ENCODE data around the gene TSPAN11.

TSPAN11 gene

DNA sequence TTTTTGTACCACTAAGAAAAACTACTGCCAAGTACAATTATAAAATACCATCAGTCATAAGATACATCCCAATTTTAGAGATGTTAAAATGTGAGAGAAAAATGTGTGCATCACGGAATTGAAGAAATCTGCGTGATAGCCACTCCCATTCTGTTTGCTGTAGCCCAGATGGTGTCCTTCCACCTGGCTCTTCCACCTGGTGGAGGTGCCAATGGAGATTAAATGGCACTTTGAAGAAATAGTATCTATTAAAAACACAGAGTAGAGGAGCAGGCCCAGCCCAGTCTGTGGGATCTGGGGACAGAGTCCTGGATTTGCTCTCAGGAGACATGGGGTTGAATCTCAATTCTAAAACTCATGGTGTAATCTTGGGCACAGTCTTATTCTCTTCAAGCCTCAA lies 35.5 kb downstream of the TSPAN11 start:
- no peak for DNase-seq

- DNase-seq: no peak
Measured at GRCh38 chr12:30963709-30964564, 37.4 kb downstream of the TSPAN11 start.

- DNase-seq: no peak
Measured at GRCh38 chr12:30964896-30965612, 38.5 kb downstream of the TSPAN11 start.

DNA sequence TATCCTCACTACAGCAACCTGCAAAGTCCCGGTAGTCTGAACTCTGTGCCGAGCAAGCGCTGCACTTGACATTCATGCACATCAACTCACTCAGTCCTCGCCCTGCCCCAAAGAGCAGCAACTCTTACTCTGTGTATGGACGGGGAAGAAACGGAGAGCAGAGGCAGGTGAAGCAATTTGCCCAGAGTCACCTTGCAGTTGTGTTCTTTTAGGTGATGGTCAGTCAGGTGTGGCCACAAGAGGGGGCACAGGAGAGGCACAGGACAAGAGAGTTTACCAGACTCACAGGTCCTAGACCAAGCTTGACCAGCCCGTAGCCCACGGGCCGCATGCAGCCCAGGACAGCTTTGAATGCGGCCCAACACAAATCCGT lies 39.1 kb downstream of the TSPAN11 start:
- DNase-seq: no peak

- no peak for DNase-seq
Measured at GRCh38 chr12:30967026-30967425, 40.5 kb downstream of the TSPAN11 start.

GRCh38 chr12:30968211-30968610 lies 41.7 kb downstream of the TSPAN11 start:
- no peak for DNase-seq

- DNase-seq: no peak
Measured at GRCh38 chr12:30969006-30969405, 42.5 kb downstream of the TSPAN11 start.

DNA sequence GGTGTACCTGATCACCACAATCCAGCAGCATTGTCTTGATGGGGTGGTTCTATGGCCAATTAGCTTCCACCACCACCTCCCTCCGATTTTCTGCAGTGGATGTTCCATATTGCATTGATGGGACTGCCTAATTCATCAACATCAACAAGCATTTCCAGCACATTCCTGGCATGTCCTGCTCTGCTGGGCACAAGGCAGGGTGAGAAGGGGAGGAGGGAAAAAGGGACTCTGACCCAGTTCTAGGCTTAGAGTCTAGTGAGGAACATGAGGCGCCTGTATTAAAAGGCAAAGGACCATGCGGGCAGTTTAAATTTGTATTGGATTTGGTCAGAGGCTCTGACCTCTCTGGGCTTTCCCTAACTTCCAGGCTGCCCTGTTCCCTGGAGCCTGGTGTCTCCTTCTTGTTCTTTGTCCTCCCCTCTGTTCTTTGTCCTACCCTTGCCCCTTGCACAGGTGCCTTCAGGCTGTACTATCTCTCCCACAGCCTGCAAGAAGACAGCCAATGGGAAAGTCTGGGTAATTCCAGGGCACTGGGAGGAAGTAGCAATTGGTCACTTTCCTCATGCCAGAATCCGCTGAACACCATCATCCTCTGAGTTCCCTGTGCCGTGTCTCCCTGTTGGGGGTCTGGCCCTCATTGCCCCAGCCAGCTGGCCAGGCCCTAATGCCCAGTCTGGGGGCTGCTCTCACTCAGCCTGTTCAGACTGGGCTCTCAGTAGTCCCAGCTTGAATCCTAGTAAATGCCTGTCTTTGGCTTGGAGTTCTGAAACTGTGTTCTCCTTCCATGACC lies 43.3 kb downstream of the TSPAN11 start:
- no peak for DNase-seq

DNA sequence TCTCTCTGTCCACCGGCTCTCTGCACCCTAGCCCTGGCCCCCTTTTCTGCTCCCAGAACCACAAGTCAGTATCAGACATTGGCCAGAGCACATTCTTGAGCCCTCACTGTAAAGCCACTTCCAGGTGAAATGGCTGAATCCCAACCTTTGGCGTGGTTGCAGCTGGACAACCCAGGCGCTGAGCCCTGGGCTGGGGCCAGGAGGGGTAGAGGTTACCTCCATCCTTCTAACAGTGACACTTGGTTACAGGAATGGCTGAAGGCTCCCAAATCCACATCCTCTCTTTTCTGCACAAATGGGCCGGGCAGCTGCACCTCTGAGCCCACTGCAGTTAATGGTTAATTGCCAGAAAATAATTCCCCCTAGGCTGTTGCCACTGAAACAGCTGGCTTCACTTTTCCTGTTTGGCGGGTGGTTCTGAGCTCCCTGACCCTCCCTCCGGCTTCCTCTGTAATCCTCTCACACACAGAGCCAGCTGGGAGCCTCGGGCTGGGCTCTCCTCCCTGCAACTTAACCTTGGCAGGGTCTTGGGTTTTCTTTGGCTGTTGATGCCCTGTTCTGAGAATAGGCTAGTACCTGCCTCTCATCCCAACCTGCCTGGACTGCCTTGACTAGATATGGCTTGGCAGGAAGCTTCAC lies 44.1 kb downstream of the TSPAN11 start:
- DNase-seq: no peak

- no peak for DNase-seq
Measured at GRCh38 chr12:30972035-30972434, 45.5 kb downstream of the TSPAN11 start.

GRCh38 chr12:30973175-30973574 lies 46.6 kb downstream of the TSPAN11 start:
- no peak for DNase-seq

DNA sequence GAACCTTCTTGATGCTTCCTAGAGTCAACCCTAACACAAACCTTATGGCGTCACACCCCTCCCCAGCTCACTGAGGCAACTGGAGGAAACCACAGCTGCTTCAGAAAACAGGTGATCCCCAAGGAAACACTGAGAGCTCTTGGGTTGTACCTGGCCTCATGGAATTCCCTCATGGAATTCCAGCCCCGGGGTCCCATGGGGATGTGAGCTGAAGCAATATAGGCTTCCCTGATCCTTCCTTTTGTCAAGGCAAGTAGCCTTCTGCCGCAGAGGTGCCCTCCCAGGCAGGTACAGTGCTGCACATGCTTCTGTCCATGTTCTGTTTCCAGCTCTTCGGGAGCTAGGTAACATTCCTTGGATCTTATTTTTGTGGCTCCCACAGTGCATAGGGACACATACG lies 47.3 kb downstream of the TSPAN11 start:
- DNase-seq: no peak

DNA sequence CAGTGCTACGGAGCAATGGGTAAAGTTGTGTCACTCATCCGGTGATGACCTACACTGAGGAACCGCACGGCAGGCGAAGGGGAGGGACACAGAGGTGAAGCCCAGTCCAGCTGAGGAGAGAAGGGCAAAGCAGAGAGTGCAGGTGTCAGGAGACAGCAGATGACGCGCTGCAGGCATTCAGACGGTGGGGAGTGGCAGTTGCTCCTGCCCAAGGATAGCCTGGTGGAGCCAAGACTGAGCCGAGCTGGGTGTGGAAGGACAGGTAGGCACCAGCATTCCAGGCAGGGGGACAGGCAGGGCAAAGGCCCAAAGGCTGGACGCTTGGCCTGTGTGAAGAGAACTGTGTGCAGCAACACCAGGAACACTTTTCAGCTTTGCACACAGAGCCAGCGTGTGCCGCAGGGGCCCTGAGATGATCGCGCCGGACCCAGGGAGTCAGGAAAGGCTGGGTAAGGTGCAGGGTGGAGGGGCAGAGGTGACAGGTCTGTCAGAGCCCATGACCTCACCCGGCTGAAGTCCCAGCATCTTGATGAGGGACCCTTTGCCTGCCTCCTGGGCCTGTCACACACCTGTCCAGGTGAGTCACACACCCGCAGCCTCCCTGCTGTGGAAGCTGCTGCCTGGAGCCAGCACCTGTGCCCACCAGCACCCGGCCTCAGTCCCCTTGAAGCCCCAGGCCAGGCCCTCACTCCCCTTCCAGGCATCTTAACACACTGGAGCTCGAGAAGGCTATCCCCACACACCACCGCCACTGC lies 48.4 kb downstream of the TSPAN11 start:
- no peak for DNase-seq

- no peak for DNase-seq
Measured at GRCh38 chr12:30975581-30975980, 49.0 kb downstream of the TSPAN11 start.

DNA sequence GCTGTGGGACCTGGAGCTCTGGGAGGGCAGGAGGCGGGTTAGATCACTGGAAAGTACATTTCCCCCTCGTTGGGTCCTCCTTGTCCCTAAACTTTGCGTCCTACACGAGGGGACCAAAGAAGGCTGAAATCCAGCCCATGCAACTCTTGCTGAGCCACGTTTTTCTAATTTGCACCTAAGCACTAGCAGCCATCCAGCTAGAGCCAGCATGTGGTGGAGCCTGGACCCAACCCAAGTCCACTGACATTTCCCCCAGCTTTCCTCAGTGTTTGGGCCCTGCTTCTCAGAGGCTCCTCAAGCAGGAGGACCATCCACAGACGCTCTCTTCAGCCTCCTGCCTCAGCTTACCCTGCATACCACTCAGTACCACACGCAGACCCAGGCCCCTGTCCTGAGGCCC lies 49.7 kb downstream of the TSPAN11 start:
- DNase-seq: no peak

DNA sequence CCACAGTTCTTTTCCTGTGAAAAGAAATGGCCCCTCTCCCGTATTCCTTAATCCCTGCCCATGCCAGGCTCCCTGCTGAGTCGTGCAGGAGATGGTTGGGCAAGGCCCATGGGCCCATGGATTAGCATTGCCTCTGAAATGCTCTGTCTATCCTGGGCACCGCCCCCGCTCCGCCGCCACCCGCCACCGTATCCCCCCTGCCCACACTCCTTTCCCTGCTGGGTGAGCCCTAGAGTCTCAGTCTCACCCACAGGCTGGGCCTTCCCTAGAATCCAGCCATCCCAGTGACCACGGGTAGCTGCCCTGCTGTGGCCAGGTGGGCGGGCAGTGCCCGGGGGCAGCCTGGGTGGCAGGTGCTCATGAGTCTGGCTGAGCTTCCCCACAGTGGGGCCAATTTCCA lies 50.6 kb downstream of the TSPAN11 start:
- no peak for DNase-seq

DNA sequence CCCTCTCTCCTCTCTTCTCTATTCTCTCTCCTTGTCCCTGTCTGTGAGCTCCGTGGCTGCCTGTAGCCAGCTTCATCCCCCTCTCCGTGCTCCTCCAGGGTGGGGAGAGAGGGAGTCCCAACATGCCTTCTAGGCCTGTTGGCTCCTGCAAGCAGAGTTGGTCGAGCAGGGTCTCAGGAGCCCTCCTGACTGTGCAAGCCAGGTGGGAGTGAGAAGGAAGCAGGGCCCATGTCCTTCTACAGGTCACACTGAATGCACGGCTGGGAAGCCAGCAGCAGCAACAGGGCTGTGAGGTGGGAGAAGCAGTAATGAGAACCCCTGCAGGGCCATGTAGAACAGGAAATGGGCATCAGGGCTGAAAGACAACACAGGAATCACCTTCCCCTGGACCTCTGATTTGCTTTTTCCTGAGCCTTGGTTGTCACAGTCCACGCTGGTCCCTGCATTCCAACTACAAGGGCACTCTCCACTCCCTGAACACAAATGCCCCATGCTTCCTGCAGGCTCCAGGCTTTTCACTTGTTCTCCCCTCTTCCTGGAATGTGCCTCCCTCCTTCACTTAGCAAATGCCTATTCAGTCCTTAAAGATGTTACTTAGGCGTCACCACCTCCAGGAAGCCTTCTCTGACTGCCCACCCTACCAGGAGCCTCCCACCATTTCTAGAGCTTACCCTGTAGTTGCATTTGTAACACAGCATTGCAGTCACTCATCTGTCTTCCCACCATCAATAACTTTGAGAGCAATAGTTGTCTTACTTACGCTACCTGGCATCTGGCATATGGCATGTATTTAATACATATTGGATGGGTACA lies 51.2 kb downstream of the TSPAN11 start:
- no peak for DNase-seq

DNA sequence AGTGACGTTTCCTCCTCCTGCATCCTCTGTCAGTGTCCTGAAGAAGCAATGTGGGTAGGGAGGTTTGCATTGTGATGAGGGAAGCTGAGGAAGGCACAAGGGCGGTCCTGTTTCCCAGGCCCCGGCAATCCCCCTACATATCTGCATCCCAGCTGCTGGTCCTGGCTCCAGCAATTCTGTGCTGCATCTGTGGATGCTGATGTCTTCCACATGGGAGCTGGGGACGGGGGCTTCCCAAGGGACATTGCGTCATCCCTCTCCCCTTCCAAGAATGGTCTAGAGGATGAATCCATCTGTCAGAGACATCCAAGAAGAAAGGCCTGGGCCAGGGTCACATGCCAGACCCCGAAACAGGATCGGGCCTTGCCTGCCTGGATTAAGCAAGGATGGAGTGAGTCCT lies 52.1 kb downstream of the TSPAN11 start:
- DNase-seq: no peak

DNA sequence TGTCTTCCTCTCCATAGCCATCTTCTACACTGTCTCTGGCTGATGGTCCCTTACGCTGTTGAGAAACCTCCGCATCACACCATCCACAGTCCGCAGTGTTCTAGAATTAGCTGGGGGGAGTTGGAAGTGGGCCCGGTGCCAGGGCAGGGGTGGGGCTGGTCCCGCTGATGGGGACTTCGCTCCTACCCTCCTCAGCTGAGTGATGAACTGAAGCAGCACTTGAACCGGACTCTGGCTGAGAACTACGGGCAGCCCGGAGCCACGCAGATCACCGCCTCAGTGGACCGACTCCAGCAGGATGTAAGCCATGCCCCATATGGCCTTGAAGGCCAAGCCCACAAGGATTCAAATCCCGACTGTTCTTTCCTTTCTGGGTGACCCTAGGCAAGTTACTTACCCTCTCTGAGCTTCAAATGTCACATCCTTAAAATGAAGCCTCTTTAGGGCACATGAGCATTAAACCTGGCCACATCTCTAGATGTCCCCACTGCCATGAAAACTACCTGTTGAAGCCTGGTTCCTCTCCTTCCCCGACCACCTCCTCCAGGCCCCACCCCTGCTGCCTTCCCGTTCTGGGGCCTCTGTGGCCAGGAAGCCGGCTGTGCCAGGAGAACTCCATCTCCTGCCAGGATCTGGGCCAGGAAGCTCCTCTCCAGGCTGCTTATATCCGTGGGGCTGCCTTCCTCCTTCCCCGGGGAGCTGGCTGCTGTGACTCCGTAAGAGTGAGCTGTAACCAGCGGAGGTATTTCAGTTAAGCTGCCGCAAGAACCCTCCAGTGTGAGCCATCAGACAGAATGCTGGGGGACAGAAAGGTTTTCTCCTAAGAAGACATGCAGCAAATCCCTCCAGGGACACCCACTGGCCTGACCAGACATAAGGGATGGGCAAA lies 53.1 kb downstream of the TSPAN11 start:
- DNase-seq: no peak

GRCh38 chr12:30980955-30981662 lies 54.6 kb downstream of the TSPAN11 start:
- no peak for DNase-seq

Data from activated CD4-positive, alpha-beta T cell treated with anti-CD3 and anti-CD28 coated beads for 4 hours (primary cell).